HG02588 (cell line): ENCODE data around the gene RANBP1.

Source experiments
- ATAC-seq: cut with Tn5 transposase; IDR thresholded peaks from one replicate; pipeline ENCODE4 v1.9.1; 2021; ENCODE audit warnings: mild to moderate bottlenecking, moderate library complexity; ENCODE audit not compliant: unreplicated experiment

Gene RANBP1

DNA sequence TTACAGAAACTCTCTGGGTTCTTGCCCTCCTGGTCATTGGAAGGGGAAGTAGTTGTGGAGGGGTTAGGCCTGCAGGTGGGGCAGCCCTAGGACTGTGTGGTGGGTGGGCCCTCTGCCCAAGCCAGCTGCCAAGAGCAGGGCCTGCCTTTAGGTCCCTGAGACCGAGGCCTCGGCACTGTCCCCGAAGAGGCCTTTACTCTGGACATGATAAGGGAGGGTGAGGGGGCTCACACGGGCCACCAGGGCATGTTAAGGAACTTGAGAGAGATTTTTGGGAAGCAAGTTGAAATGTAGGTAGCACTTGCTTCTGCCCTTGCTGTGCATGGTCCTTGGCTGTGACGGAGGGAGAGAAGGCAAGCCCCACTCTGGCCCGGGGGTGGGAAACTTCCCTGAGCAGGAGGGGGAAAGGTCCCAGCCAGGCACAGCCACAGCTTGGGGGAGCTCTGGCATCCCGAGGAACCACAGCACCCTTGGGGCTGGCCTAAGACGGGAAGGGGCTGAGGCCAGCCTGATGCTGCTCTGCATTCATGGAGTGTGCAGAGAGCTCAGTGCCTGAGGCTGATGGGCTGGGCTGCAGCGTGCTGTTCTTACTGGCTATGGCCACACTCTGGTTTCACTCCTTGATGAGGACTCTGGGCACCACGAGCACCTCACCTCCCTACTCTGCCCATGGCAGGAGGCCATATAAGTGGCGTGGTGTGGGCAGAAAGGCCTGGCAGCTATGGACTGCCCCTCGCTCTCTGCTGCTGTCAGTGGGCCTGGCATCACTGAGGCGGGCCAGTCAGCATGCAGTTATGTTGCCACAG is 7.8 kb upstream of the RANBP1 start:
- no peak for ATAC-seq

DNA sequence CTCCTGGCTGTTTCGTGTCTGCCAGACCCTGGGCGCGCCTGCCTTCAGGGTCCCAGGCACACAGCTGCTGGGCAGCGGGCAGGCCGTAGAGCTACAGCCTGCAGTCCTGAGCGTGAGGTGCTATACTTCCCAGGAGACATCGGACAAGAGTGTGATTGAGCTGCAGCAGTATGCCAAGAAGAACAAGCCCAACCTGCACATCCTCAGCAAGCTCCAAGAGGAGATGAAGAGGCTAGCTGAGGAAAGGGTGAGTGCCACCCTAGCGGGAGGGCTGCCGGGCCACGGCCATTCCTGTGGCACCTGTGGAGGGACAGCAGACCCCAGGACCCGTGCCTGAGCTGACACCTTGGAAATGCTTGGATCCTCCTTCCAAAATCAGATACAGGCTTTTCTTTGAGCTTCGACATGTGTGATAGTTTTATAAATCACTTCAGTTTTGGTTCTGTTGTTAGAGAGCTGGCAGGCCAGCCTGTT is 7.1 kb upstream of the RANBP1 start:
- ATAC-seq: no peak

DNA sequence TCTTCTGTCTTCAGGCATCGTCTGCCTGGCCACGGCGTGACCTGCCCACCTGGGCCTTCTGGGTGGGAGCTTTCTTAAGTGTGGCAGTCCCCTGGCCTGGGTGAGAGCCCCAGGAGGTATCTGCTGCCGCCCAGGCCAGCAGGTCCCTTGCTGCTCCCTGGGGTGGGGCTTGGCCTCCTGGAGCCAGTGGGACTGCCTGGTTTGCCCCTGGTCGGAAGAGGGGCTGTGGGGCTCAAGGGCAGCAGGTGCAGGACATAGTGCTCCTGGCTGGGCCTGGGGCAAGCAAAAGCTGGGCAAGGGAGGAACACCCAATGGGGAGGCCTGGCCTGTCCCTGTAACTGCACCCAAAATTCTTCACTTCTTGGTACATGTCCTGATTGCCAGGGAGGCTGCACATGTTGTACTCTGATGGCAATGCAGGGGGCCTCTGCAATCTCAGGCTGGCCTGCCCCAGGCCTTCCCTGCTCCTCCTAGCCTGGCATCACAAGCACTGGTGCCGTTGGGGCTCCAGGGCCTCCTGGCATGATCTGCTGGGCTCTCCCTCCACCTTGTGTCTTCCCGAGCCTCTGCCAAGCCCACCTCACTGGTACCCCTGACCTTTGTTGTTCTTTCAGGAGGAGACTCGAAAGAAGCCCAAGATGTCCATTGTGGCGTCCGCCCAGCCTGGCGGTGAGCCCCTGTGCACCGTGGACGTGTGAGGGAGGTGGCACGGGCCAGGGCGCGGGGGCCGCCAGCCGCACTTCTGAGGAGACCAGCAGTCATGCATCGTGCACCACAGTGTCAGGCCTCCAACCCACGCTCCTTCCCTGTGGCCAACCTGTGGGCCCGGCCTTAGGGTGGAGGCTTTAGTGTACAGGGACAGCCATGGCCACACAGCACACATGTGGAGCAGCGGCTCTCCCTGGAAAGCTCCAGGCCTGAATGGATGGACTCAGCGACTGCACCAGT is 6.2 kb upstream of the RANBP1 start:
- no peak for ATAC-seq

DNA sequence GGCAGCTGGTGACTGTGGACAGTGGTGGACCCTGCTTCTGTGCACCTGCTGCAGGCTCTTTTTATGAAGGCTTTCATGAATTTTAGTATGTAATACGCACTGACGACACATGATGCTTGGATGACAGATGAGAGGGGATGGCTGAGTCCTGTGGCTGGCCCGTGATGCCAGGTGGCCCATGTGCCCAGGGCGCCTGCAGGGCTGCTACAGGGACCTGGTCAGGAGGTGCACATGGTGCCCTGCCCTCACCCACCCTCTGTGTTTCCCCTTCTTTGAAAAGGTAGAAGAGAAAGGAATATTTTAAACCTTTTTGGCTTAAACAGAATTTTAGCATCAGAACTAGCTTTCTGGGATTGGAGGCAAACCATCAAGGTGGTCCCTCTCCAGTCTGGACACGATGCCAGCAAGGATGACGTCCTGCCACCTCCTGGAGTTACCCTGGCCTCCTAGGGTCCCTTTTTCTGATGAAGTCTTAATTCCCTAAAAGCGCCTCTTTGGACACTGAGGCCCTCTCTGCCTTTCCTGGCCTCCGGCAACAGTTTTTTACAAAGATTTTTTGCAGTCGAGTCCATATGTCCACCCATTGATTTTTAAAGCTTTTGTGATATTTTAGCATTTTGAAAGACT is 5.4 kb upstream of the RANBP1 start:
- no peak for ATAC-seq

DNA sequence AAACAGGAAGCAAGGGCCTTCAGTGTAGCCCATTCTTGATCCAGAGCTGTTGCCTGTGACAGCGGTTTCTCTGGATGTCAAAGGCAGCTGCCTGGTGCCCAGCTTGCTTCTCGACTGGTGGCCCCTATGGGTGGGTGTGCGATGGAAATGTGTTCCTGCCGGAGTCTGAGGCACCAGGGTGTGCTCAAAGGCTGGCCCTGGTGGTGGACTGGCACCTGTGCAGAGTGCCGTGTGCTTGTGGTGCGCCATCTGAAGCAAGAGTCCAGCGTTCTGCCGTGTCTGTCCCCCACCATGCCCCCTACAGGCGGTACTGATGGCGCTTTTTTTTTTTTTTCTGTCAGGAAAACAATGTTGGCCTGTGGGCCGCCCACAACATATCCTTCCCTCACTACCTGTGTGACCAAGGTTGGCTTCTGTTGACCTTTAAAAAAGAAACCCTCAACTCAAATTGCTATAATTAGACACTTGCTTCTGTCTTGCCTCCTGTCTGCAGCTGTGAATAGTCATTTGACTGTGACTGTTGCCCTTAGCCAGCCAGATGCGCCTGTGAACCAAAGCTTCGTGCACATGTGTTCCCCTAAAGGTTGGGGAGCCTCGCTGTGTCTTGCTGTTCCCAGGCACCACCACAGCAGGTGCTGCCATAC is 4.7 kb upstream of the RANBP1 start:
- no peak for ATAC-seq

DNA sequence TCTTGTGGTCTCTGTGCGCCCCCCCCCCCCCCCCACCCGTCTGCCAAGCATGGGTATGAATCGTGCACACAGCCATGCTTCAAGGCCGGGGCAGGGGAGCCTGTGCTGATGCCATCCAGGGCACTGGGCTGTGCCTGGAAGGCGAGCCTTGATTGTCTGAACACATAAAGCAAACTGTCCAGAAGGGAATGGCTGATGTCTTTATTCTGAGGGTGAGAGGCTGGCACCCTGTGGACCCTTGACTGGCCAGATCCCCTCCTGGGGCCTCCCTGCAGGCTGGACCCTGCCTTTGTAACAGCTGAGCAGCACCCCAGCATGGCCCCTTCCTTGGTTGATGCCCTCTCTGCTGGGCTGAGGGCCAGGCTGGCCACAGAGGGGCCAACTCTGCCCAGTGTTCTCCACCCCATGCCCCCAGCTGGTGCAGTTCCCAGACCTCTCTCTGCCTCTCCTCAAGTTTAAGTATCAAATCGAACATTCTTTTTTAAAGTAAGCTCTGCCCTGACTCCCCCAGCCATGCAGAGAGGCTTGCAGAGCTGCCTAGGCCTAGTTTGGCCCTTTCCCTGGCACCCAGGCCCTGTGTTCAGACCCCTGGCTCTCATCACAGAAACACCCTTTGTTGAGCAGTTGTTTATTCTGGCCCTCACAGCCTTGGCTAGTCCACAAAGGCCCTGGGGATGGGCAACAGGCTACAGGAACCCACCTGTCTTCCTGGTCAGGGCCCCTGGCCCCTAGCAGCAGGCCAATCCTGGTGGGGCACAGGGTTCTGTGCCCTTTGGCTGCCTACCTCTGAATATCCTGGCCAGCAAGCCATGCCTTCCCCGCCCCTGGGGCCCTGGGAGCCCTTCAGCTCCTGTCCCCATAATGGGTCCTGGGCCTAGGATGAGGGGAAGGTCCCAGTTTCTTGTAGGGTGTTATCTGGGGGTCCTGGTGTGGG is 3.9 kb upstream of the RANBP1 start:
- ATAC-seq: no peak

DNA sequence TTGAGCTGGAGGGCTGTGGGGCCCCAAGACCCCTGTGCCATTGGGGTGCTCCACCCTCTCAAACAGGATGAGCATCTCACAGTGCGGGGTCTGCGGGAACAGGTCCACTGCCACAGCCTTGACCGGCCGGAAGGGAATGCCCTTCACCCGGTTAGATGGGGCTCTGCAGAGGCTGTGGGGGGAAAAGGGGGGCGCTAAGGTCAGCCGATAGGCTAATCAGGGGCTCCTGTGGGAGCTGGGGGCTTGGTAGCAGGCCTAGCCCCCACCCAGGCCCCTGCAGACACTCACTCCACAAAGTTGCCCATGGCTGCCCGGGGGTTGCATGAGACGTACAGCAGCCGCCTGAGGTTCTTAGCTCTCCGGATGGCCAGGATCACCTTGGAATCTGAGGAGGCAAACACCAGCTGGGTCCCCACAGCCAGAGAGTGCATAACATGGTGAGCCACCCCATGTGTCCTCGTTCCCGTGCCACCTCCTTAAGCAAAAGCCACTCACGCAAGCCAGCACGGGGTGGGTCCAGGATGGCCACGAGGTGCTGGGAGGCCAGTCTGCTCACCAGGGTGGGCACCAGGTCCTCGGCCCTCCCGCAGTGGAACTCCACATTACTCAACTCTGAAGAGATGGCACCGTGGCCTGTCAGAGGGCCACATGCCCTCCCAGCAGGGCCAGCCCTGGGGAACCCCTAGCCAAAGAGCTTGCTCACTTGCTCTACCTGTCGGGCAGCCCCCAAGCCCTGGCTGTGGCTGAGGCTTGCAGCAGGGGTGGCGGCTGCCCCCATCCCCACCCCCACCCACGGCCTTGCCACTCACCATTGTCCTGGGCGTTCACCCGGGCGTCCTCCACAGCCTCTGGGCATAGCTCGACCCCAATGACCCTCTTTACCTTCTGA is 3.0 kb upstream of the RANBP1 start:
- no peak for ATAC-seq

DNA sequence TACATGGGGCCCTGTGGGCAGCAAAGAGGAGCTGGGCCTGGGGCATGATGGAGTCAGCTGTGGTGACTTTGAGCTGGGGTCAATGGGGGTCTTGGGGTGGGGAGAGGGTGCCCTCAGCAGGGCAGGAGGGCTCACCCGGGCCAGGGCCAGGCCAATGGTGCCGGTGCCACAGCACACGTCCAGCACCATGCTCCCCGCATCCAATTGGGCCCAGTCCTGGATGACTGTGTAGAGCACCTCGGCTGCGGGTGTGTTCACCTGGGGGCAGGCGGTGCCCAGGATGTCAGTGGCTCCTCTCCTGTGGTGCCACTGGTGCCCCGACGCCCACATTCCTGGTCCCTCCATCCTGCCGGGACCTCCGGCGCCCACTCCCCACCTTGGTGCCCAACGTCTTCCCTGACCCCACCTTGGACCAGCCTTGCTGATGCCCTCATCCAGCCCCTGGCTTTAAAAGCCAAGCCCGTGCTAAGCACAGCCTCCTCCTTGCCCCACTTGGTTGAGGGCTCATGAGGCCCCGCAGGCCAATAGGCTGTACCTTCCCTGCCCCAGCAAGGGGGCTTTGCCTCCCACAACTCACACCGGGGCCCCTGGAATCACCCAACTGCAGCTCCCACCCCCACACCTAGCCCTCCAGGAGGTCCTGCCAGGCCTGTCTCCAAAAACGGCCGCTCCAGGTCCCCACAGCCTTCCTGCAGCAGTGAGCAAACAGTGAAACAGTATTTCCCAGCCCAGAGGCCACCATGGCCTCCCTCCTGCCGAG is 2.2 kb upstream of the RANBP1 start:
- ATAC-seq: no peak

DNA sequence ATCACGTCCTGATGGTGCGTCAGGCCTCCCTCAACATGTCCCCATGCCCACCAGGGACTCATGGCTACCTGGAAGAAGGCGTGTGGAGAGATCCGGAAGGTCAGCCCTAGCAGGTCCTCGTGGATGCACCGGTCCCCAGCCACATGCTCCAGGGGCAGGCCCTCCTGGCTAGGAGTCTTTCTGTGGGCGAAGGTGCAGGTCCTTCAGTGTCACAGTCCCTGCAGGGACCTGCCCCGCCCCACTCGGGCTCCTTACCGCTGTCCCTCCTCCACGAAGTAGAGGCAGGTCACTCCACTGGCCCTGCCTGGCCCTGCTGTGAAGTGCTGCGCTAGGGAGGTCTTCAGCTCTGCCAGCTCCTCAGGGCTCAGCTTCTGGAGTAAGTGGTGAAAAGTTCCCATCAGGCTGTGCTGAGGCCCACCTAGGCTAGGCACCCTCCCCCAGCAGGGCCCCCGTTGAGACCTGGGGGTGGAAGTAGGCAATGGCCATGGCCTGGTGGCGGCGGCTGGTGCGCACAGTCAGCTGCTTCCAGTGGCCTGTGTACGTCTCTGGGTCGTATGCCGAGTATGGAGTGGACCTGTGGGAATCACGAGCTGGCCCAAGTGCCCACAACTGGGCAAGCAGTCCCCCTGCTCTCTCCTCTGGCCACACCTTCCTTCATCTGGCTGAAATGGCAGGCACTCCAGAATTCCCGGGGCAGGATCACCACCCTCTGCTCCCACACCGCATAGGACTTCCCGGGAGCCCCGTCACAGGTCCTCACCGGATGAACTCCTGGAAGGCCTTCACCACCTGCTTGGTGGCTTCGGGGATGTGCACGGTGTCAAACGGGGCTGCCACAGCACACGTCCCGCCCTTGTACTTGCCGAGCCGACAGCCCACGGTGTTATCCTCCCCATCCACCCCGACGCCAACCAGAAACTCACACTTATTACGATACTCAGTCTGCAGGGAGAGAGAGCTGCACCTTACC is 1.1 kb upstream of the RANBP1 start:
- no peak for ATAC-seq

DNA sequence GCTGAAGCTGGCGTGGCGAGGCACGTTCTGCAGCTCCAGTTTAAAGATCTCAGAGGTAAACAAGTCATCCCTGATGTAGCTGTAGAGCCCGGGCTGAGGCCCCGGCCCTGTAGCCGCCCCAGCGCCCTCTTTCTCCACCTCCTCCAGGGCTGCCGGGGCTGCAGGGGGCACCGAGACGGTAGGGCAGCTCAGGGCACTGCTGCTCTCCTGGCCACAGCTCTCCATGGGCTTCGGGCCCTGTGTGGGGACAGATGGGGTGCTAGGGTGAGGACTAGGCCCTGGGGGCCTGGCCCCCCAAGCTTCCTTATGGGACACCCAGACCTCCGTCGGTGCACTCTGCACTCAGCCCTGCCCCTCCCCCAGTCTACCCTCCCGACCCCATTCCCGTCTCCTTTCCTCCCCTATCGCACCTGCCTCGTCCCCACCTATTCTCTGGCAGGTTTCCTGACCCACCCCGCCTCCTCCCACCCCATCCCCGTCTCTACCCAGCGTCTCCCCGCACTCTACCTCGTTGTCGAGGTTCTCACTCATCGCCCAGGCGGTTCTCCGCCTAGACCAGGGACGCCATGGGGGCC is 559 bp downstream of the RANBP1 start:
- no peak for ATAC-seq

DNA sequence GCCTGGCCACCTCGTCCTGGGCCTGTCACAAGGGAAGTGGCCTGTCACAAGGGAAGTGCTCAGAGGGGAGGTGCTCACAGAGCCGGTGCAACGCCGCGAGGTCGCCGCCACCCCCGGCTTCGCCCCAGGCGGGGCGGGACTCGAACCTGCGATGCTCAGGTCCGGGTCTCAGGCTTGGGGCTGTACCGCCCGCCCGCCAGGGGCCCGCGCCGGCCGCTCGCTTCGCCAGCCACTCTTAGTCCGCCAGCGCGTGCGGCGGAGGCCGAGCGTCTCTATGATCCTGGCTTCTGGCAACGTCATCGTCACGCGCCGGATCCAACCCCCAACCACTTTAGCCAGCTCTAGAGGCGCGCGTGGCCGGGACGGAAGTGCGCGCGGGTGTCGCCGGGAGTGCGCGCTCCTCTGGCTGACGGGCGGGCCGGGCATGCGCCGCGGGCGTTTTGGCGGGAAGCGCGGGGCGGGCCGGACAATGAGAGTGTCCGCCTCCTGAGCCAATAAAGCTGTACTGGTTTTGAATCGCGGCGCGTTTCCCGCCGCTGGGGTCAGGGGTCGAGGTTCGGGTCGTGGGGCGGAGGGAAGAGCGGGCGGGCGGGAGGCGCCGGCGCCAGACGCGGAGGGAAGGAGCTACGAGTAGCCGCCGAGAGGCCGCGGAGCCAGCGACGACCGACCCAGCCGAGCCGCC is 1.2 kb downstream of the RANBP1 start, which contains the start of gene TRMT2A:
TSS of gene TRMT2A (minus strand) at position 276 of the 682 bp plus-strand sequence. CDS start 320 bp downstream, outside the sequence.
- peak; percentile 75 for ATAC-seq

DNA sequence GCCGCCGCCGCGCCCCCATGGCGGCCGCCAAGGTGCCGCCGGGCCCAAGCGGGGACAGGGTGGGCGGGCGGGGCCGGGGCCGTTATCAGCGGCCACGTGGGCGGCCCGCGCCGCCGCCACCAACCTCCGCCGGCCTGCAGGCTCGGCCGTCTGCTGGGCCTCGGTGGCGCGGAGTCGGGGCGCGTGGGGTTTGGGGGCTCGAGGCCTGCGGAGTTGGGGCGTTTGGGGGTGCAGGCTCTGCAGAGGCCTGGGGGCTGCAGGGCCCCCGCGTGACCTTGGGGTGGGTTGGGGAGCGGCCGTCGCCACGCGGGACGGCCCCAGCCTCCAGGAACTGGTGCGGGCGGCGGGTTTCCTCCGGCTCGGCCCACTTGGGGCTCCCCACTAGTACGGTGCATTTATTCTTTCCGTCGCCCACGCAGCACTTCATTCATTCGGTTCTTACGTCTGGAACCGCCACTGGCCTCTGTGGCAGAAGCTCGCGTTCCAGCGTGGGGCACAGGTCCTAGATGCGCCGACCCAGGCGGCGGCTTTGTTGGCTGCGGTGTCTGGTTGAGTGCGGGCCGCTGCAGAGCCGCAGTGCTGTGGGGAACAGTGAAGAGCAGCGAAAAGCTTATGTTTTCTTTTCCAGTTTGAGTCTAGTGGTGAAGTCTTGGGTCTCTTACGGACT is 1.9 kb downstream of the RANBP1 start:
- peak; percentile 13 for ATAC-seq

DNA sequence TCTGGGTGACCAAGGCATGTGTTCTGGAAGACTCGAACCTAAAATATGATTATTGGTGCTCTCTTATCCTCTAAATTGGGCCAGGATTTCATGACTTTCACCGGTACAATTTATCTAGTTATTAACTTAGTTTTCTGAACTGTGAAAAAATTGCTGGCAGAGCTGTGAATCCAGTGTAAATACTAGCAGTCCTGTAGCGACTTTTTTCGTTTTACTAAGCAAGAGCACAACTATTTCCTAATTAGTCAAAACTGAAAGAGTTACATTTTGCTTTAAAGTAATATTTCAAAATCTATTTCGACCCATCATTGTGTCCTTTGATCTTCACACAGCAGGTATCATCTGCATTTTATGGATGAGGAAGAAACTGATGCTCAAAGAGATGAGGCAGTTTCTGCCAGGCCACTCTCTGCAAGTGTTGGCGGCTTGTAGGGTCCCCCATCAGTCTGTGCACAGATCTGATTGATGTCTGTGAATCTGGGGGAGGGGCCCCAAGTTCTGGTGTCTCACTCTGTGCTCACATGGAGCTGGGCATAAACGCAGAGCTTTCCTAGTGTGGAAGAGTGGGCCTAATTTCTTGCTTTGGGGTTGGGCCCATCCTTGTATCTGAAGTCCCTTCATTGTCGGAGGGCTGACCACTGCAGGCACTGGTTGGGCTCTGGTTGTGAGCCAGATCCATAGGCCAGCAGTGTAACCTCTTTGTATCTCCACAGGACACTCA is 2.6 kb downstream of the RANBP1 start:
- no peak for ATAC-seq

DNA sequence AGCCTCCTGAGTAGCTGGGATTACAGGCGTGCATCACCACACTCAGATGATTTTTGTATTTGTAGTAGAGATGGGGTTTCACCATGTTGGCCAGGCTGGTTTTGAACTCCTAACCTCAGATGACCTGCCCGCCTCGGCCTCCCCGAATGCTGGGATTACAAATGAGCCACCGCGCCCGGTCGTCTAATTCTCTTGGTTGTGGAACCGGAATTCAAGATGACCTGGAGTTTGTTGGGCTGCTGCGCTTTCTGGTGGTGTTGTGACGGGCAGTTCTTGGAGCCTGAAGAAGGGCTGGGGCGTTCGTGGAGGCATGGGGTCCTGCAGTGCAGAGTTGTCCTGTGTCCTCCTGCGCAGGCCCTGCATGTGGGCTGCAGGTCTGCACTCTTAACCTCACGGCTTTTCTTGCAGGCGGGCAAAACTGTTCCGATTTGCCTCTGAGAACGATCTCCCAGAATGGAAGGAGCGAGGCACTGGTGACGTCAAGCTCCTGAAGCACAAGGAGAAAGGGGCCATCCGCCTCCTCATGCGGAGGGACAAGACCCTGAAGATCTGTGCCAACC is 6.0 kb downstream of the RANBP1 start:
- no peak for ATAC-seq
